ENCODE results near the gene CCDC50.

Gene CCDC50

DNA sequence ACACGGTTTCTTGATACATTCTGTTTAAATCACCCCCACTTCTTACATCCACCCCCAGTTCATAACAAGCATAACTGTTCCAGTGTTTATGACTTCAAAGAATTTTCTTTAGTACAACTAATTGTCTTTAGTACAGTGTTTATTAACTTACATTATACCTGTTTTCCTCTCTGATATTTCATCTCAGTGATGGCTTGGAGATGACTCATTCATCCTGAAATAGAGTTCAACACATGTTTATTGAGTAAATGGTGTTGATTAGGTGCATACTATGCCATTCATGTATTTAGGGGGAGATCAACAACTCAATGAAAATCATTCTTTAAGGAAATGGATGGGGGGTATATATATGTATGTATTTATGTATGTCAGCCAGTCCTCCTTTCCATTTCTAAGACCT is 22.8 kb downstream of the CCDC50 start:
- DNase-seq: no peak

DNA sequence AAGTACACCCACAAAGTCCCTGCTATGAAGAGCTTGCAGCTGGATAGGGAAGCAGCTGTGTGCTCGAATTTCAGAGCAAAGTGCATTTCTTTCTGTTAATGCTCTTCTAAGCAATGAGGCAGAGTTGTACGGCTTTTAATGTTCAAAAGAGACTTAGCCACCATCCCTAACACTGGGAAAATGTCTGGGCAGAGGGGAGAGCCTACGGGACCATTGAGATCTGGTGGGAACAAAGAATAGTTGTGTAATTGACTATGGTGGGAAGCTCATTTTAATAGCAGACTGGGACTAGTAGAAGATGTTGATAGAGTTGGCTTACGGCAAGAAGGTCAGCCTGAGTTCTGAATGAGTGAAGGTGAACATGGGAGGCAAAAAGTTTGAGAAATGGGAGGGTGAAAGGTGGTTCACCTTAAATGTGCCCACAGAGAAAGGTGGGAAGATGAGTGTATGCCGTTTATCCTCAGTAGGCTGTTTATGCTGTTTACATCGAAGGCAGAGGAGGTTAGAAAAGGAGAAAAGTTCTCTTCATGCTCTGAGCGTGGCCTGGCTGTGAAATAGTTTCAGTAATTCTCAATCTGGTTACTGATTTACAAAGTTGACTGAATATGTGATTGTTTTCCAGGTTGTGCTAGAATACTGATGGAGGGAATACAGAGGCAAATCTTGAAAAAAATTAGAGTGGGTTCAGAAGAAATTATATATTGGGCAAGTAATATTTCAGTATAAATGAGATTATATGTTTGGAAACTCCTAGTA is 24.0 kb downstream of the CCDC50 start:
- DNase-seq: no peak

- DNase-seq: no peak
Measured at GRCh38 chr3:191355406-191355805, 26.2 kb downstream of the CCDC50 start.

DNA sequence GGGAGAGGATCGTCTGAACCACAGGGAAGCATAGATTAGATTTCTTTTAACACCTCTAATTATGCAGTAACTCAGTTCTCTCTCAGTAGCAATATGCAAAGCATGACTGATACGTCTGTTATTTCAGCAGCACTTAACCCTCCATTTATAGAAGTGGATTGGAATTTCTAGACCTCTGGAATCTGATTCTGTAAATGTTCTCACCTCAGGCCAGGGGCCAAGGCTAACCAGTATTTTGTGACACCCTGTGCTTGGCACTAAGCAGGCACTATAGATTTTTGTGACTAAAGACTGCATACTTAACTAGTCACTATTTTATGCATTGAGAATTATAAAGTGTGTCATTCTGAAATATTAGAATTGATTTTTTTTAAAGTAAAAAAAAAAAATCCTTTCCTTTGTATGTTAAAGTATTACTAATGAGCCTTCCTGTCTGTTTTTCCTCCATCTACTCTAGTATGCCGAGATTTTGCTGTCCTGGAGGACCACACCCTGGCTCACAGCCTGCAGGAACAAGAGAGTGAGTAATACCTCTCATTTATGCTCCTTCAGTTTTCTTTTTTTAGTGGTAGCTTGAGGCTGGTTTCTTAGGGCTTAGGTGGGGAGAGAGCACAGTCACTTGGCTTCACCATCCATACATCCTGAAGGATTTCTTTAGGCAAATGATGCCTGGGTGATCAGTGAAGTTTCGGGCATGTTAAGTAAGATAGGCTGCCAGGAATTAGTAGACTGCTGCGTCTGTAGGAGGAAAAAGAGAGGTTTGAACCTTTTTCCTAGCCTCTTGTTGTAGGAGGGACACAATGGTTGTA is 27.6 kb downstream of the CCDC50 start:
- no peak for DNase-seq

DNA sequence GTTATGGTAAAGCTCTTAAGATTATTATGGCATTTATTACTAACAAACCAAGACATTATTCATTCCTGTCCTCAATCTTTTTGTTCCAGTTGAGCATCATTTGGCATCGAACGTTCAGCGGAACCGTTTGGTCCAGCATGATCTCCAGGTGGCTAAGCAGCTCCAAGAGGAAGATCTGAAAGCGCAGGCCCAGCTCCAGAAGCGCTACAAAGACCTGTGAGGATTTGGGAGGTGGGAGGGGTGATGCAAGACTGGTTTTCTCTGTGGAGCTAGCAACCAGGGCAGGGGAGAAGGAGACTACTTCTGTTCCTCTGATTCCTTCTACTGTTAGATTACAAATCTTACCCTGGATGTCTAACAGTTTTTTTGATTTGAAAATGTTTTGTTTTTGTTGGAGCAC is 28.7 kb downstream of the CCDC50 start:
- DNase-seq: no peak

DNA sequence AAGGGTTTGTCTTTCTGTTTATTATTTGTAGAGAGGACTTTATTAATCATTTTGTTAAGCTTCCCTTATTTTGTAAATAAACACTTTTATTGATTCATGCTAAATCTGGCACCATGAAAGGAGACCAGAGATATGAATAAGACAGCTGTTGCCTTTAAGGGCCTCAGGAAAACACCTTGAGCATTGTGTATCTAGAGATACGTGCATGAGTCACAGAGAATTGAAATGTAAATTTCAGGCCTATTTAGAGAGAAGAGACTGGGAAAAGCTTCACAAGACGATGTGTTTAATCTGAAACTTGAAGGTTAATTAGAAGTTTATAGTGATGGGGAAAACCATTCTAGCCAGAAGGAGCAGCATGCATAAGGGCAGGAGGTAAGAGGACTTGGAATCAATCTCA is 29.7 kb downstream of the CCDC50 start:
- DNase-seq: no peak

GRCh38 chr3:191360620-191361019 is 31.4 kb downstream of the CCDC50 start:
- DNase-seq: no peak

DNA sequence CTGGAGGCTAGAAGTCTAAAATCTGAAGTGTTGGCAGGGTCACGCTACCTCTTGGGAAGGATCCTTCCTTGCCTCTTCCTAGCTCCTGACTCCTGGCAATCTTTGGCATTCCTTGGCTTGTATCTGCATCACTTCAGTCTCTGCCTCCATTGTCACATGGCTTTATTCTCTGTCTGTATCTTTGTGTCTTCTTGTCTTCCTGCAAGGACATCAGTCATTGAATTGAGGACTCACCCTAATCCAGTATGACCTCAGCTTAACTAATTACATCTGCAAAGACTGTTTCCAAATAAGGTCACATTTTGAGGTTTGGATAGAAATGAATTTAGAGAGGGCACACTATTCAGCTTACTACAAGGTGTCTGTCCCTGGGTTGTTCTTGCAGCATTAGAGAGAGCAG is 32.3 kb downstream of the CCDC50 start:
- no peak for DNase-seq

- no peak for DNase-seq
Measured at GRCh38 chr3:191362037-191362436, 32.8 kb downstream of the CCDC50 start.

- no peak for DNase-seq
Measured at GRCh38 chr3:191362524-191363090, 33.4 kb downstream of the CCDC50 start.

GRCh38 chr3:191363221-191363620 is 34.0 kb downstream of the CCDC50 start:
- DNase-seq: no peak

- DNase-seq: no peak
Measured at GRCh38 chr3:191366675-191367074, 37.5 kb downstream of the CCDC50 start.

DNA sequence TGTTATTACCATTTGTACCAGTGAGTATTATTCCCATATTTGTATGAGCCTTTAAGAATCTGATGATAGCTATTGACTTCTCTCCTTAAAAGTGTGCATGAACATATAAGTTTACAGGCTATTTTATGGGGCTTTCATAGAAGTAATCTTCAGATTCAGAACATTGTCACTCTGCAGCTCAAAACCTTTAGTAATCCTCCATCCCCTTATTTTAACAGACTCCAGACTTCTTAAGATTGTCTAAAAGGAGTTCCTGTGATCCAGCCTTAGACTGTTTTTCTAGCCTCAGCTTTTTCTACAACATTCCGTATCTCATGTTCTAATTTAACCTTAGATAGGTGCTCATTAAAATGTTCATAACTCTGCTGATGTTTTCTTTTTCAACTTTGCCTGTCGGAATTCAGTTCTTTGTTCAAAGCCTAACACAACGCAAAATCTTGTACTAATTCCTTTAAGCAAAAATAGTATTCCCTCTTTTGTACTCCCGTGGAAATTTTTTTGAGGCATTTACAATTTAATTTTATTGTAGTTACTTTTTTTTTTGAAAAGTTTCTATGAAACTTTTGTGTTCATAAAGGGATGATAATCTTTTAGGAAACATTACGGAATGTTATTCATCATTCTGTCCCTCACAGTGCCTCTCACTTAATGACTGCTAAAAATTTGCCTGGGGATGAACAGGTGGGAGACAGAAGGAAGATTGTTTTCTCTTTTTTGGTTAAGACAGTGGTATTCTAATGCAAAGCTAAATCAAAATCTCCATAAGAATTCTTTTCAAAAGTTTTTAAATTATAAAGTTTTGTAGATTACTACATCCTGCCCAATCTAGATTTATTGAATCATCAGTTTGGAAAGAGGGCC is 39.8 kb downstream of the CCDC50 start:
- DNase-seq: no peak

GRCh38 chr3:191369616-191370010 is 40.4 kb downstream of the CCDC50 start:
- no peak for DNase-seq

- DNase-seq: no peak
Measured at GRCh38 chr3:191372122-191372521, 42.9 kb downstream of the CCDC50 start.

GRCh38 chr3:191373327-191373726 is 44.1 kb downstream of the CCDC50 start:
- no peak for DNase-seq

- DNase-seq: no peak
Measured at GRCh38 chr3:191376516-191377141, 47.4 kb downstream of the CCDC50 start.

DNA sequence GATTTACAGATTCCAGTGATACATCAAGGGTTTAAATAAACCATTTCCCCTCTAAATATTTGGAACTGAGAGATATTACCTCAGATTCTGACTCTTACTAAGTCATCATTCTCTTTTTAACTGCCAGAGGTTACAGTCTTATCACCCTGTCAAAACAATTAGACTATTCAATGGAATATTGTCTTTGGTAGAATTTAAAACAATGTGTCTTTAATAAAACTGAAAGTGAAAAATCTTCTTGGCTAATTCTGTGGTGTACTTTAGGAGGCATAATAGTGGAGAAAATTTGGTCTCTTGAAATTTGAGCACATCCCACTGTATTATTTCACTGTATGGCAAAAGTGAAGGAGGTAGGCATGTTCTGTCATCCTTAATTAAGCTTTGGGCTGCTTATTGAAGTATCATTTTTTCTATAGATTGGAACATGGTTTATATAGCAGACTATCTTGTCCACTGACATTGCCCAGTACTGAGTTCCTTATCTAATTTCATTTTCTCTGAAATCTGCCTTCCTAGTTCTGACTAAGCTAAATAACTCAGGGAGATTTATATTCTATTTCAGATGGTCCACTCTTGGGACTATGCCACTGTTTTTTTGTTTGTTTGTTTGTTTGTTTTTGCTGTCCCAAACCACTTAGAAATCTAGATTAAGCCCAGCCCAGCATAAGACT is 49.1 kb downstream of the CCDC50 start:
- no peak for DNase-seq

DNA sequence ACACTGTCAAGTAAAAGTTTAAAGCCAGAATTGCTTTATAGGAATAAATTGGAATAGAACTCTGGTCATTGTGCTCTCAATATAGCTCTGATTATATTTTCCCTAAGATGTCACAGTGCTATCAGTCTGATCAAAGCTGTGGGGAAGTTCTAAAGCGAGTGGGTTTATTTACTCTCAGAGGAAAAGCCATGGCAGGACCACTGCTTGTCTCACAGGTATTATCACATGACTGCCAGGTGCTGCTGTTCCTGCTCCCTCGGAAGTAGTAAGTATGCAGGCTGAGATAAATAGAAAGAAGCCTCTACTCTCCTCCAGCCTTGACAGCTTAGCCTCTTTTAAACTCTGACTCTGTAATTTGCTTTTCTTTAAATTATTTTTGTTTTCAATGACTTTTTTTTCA is 50.3 kb downstream of the CCDC50 start:
- no peak for DNase-seq

DNA sequence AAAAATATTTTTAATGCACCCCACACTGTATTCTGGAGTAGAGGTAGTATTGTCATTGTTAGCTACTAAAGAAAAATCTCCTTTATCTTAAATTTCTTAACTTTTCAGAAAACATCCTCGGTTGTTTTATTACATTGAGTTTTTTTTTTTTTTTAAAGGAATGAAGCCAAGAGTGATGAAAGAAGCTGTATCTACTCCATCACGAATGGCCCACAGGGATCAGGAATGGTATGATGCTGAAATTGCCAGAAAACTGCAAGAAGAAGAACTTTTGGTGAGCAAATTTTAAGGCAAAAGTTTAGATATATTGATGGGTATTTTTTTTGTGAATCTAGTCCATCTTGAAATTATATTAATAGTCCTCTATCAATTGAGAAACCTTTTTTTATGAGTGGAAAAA is 50.8 kb downstream of the CCDC50 start:
- no peak for DNase-seq

DNA sequence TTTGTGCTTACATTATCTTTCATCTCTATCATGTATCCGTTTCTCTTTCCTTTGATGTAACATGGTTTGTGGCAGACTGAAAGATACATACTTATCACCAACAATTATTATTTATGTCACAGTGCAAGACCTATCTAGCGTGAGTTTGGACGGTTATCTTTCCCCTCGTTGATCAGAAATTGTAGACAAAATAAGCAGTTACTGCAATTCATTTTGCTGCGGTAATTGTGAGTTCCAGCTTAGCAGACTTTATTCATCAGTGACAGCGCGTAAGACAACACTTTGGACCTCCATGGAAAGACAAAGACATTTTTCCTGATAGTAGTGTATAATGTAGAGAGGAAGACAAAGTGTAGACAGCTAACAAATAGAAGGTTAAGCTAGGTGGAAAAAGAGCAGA is 52.1 kb downstream of the CCDC50 start:
- DNase-seq: no peak

DNA sequence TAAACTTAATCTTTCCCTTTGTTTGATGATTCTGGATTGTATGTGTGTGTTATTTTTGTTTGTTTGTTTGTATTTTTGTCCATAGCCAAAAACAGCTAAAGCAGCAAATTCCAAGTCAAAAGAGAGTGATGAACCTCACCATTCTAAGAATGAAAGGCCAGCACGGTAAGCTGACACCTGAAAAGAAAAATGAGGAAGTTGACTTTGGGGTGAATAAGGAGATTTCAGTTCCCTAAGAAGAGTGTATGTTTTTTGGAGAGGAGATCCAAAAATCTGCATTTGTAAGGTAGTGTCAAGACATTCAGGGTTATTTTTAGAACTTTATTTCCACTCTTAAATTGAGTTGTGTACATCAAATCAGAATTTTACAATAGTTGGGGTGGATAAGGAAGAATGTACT is 53.5 kb downstream of the CCDC50 start:
- no peak for DNase-seq
